MM.1S (cell line): ENCODE measurements around the gene TBC1D2.

Experiments used
- DNase-seq: peaks from one replicate; pipeline ENCODE4 v3.0.0-alpha.2; 2015
- H2AFZ ChIP-seq: fragments of 300-600 bp; sonication (generic); 2 replicates; pipeline ENCODE4 v1.6.0; 2016; ENCODE audit warnings: antibody characterized with exemption, low read length
- H3F3A ChIP-seq: fragments of 300-600 bp; sonication (generic); 2 replicates; pipeline ENCODE4 v1.6.1; 2016; ENCODE audit warnings: mild to moderate bottlenecking, antibody characterized with exemption, low read length, moderate library complexity, mixed read lengths; ENCODE audit not compliant: insufficient read depth
- H3K27ac ChIP-seq: fragments of 300-600 bp; sonication (generic); 2 replicates; pipeline ENCODE4 v1.5.1; 2016; ENCODE audit warnings: mild to moderate bottlenecking, low read length
- H3K27me3 ChIP-seq: fragments of 300-600 bp; sonication (generic); replicated peaks from 2 replicates; pipeline ENCODE4 v1.6.0; 2016; ENCODE audit warnings: low read length; ENCODE audit not compliant: insufficient read depth
- H3K36me3 ChIP-seq: fragments of 300-600 bp; sonication (generic); replicated peaks from 2 replicates; pipeline ENCODE4 v1.6.1; 2016; ENCODE audit warnings: mild to moderate bottlenecking, low read length, mixed read lengths; ENCODE audit not compliant: insufficient read depth
- H3K4me1 ChIP-seq: fragments of 300-600 bp; sonication (generic); 2 replicates; pipeline ENCODE4 v1.6.1; 2016; ENCODE audit warnings: low read length, mixed read lengths
- H3K4me2 ChIP-seq: fragments of 300-600 bp; sonication (generic); 2 replicates; pipeline ENCODE4 v1.6.0; 2016; ENCODE audit warnings: low read depth, low read length
- H3K4me3 ChIP-seq: fragments of 300-600 bp; sonication (generic); 2 replicates; pipeline ENCODE4 v1.5.1; 2016; ENCODE audit warnings: low read length, mixed read lengths
- H3K79me2 ChIP-seq: fragments of 300-600 bp; sonication (generic); 2 replicates; pipeline ENCODE4 v1.6.1; 2016; ENCODE audit warnings: mixed run types, low read length, mixed read lengths
- H3K9ac ChIP-seq: fragments of 300-600 bp; sonication (generic); 2 replicates; pipeline ENCODE4 v1.6.1; 2016; ENCODE audit warnings: low read length, mixed read lengths
- H3K9me2 ChIP-seq: fragments of 300-600 bp; sonication (generic); replicated peaks from 2 replicates; pipeline ENCODE4 v1.6.1; 2016; ENCODE audit warnings: mild to moderate bottlenecking, low read length, mixed read lengths; ENCODE audit not compliant: insufficient read depth
- H3K9me3 ChIP-seq: fragments of 300-600 bp; sonication (generic); replicated peaks from 2 replicates; pipeline ENCODE4 v1.6.1; 2016; ENCODE audit warnings: mild to moderate bottlenecking, low read length, mixed read lengths; ENCODE audit not compliant: insufficient read depth
- H4K20me1 ChIP-seq: fragments of 300-600 bp; sonication (generic); 2 replicates; pipeline ENCODE4 v1.6.1; 2016; ENCODE audit warnings: mild to moderate bottlenecking, low read length, moderate library complexity, mixed read lengths; ENCODE audit not compliant: insufficient read depth
- CTCF ChIP-seq: fragments of 300-600 bp; sonication (generic); IDR thresholded peaks from 2 replicates; pipeline ENCODE4 v1.5.1; 2016; ENCODE audit warnings: antibody characterized with exemption, low read length, mixed read lengths
- EZH2 ChIP-seq: fragments of 300-600 bp; sonication (generic); optimal IDR thresholded peaks from 2 replicates; pipeline ENCODE3; 2017; ENCODE audit warnings: low read depth, mild to moderate bottlenecking, antibody characterized with exemption, low read length, mixed read lengths
- EZH2phosphoT487 ChIP-seq: fragments of 300-600 bp; sonication (generic); IDR thresholded peaks from 2 replicates; pipeline ENCODE4 v1.6.1; 2018; ENCODE audit warnings: antibody characterized with exemption, low read length

TBC1D2 gene

DNA sequence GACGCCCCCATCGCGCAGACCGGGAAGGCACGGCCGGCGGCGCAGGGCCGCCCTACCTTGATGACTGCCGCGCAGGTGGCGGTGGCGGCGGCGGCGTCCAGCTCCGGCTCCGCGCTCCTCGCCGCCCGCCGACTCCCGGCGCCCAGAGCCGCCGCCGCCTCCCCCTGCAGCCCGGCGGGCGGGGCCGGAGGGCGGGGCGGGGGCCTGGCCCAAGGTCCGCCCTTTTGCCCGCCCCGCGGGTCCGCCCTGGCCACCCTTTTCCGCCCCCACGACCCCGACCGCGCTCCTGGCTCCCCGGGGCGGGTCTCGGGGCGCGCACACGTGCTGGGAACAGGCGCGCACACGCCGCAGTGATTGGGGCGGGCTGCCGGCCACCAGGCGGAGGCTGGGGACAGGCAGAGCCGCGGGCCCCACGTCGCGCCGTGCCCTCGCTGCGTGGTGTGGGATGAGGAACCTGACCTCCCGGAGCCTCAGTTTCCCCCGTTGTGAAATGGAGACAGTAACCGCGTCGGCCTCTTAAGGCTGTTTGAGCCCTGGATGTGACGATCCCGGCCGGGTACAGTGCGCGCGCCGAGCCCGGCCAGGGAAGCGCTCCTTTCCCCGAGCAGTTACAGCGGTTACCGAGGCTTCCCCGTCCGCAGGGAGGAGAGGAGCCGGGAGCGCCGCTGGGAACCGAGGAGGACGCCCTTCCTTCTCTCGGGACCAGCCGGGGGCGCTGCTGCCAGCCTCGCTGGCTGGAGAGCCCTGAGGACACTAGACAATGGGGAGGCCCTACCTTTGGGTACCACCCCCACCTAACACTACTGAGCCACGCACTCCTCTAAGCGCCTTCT, 62.7 kb downstream of the TBC1D2 start, which contains the start of gene CORO2A:
CORO2A (minus strand) TSS at position 135 of the 833 bp plus-strand sequence. CDS start 34,977 bp downstream, outside the sequence.
- no peak within 1 kb of the TSS for H3K27ac ChIP-seq
- peak within 1 kb of the TSS; percentile 84 for H3K4me3 ChIP-seq
- peaks cover 11% of the 10 kb centered on the region for H3K27me3 ChIP-seq
- no peaks in the 10 kb centered on the region for H3K4me1 ChIP-seq
- no peak for TF ChIP-seq EZH2phosphoT487
- TF ChIP-seq EZH2: no peak
- peak; percentile 30 for TF ChIP-seq CTCF
- H3K4me2 ChIP-seq: peak within 1 kb of the TSS; percentile 91
- peaks cover 6% of the 10 kb centered on the region; the same call in 1 of the 2 replicates for H3F3A ChIP-seq
- H3K79me2 ChIP-seq: no peaks in the 10 kb centered on the region
- no peaks in the 10 kb centered on the region for H3K9me2 ChIP-seq
- no peaks in the 10 kb centered on the region for H3K9me3 ChIP-seq
- peak within 1 kb of the TSS; percentile 52; the same call in 1 of the 2 replicates for H3K9ac ChIP-seq
- no peaks in the 10 kb centered on the region for H4K20me1 ChIP-seq
- DNase-seq: peak; percentile 72
- peak within 1 kb of the TSS; percentile 93 for H2AFZ ChIP-seq
- H3K36me3 ChIP-seq: no peaks in the 10 kb centered on the region

DNA sequence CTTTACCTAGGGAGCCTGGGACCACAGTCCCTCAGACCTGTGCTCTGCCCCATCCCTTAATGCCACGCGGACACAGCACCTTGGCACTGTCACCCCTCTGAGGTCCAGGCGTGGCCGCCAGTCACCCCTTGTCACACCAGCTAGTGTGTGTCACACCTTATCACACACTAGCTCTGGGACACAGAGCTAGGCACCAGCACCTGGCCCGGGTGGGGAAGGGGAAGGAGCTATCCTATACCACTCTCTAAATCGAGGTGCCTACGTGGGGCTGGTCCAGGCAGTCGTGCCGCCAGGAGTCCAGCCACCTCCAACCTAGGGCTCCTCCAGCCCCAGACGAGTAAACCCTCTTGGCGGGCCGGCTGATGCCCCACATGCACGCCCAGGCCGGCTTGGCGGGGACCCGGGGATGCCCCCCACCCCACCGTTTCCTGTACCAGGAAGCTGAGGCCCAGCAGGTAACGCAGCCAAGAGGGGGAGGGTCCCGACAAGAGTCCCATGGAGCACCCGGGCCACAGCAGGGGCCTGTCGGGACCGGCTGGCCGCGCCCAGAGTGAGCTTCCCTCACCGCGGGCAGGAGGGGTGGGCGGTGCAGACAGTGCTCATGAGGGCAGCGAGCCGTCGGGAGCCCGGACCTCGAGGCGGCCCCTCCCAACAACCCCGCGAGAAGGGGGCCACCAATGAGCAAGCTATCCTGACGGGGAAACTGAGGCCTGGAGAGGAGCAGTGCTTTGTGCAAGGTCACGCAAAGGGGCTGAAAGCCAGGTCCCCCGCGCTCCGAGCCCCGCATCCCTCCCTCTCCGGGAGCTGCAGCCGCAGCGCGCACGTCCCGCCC, 63.6 kb downstream of the TBC1D2 start:
- peak overlapping the region; percentile 67 for H3K4me3 ChIP-seq
- peak overlapping the region; percentile 91; the same call in 1 of the 2 replicates for H3K4me2 ChIP-seq
- TF ChIP-seq CTCF (no peak), EZH2 (no peak), EZH2phosphoT487 (no peak)
- H4K20me1 ChIP-seq: no peaks in the 10 kb centered on the region
- H3K79me2 ChIP-seq: no peaks in the 10 kb centered on the region
- H3K4me1 ChIP-seq: no peaks in the 10 kb centered on the region
- H3K36me3 ChIP-seq: no peaks in the 10 kb centered on the region
- H3K27ac ChIP-seq: no peak overlapping the region
- peaks cover 11% of the 10 kb centered on the region for H3K27me3 ChIP-seq
- no peaks in the 10 kb centered on the region for H3K9me3 ChIP-seq
- no peaks in the 10 kb centered on the region for H3K9me2 ChIP-seq
- peaks cover 6% of the 10 kb centered on the region; the same call in 1 of the 2 replicates for H3F3A ChIP-seq
- peak overlapping the region; percentile 13; the same call in 1 of the 2 replicates for H3K9ac ChIP-seq
- peak overlapping the region; percentile 90 for H2AFZ ChIP-seq
- no peak for DNase-seq

- no peaks in the 10 kb centered on the region for H3K36me3 ChIP-seq
- no peak overlapping the region for H2AFZ ChIP-seq
- no peak overlapping the region for H3K4me3 ChIP-seq
- no peak overlapping the region for H3K4me2 ChIP-seq
- peaks cover 11% of the 10 kb centered on the region for H3K27me3 ChIP-seq
- peaks cover 6% of the 10 kb centered on the region; the same call in 1 of the 2 replicates for H3F3A ChIP-seq
- no peaks in the 10 kb centered on the region for H3K4me1 ChIP-seq
- DNase-seq: no peak
- H3K27ac ChIP-seq: no peak overlapping the region
- H3K79me2 ChIP-seq: no peaks in the 10 kb centered on the region
- no peaks in the 10 kb centered on the region for H3K9me3 ChIP-seq
- TF ChIP-seq EZH2phosphoT487 (no peak), EZH2 (no peak), CTCF (no peak)
- H3K9me2 ChIP-seq: no peaks in the 10 kb centered on the region
- no peak overlapping the region for H3K9ac ChIP-seq
- no peaks in the 10 kb centered on the region for H4K20me1 ChIP-seq
Measured at GRCh38 chr9:98191181-98191608, 64.3 kb downstream of the TBC1D2 start.
